ENCODE measurements around the gene PFDN6.

GRCh38 chr6:33286946-33287914 lies 2.2 kb upstream of the PFDN6 start:
- TF ChIP-seq CTCF (IDR thresholded peaks at IDR 0.05), result no peak
- TF ChIP-seq POLR2A (IDR thresholded peaks at IDR 0.05), result no peak

Data from testis (tissue), 2 donors.